ENCODE measurements around the gene PRRC2C. TPM values are rescaled to one million over a fixed set of nuclear protein-coding genes. Genes with fewer than 3 reads are reported as not detected.

PRRC2C gene
- total RNA-seq, 1 donor from 2014 or later: 38.2 TPM

DNA sequence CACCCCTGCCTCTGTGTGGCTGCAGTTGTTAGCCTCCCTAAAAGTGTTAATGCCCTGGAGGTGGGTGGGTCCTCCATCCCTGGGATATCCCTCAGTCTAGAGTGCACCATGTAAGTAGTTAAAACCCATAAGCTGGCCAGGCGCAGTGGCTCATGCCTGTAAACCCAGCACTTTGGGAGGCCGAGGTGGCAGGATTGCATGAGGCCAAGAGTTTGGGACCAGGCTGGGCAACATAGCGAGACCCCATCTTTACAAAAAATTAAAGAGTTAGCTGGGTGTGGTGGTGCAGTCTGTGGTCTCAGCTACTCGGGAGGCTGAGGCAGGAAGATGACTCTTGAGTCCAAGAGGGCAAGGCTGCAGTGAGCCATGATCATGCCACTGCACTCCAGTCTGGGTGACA is 156.9 kb downstream of the PRRC2C start:
- Histone ChIP-seq H3K4me3 (ENCODE audit: low read depth, low read length) (no peak overlapping the region), H3K36me3 (ENCODE audit: control insufficient read depth, insufficient read depth, low read length) (no peaks in the 10 kb centered on the region), H3K27me3 (ENCODE audit: control insufficient read depth, insufficient read depth, low read length) (no peaks in the 10 kb centered on the region)
- FAIRE-seq (no peak), DNase-seq (ENCODE audit: low read depth) (no peak)
- TF ChIP-seq, protein P1, sequence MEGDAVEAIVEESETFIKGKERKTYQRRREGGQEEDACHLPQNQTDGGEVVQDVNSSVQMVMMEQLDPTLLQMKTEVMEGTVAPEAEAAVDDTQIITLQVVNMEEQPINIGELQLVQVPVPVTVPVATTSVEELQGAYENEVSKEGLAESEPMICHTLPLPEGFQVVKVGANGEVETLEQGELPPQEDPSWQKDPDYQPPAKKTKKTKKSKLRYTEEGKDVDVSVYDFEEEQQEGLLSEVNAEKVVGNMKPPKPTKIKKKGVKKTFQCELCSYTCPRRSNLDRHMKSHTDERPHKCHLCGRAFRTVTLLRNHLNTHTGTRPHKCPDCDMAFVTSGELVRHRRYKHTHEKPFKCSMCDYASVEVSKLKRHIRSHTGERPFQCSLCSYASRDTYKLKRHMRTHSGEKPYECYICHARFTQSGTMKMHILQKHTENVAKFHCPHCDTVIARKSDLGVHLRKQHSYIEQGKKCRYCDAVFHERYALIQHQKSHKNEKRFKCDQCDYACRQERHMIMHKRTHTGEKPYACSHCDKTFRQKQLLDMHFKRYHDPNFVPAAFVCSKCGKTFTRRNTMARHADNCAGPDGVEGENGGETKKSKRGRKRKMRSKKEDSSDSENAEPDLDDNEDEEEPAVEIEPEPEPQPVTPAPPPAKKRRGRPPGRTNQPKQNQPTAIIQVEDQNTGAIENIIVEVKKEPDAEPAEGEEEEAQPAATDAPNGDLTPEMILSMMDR (IDR thresholded peaks at IDR 0.05; ENCODE audit: insufficient read depth, low read length, severe bottlenecking): no peak

Other genes starting within 250 kb of the PRRC2C start
- not detected in 2 replicates for gene FMO1, start 237.0 kb upstream of the PRRC2C start, total RNA-seq
- gene FMO4, start 171.3 kb upstream of the PRRC2C start, total RNA-seq: 0.79 and 1.2 TPM in 2 replicates
- not detected in 2 replicates for gene MYOCOS, start 136.7 kb downstream of the PRRC2C start, total RNA-seq
- not detected in 2 replicates for gene MYOC, start 167.2 kb downstream of the PRRC2C start, total RNA-seq

All from bronchial epithelial cell (primary cell).